Tibial artery (tissue), 4 donors: ENCODE data around the gene TSPYL4.

Experiments used
- DNase-seq, 2 donors: peaks; one replicate each; pipeline ENCODE4 v3.0.0-alpha.2; 2019
- H3K27ac ChIP-seq, 2 donors: fragments of 200-600 bp; sonication (generic) in 1 of 2; 1 replicate in 1 of 2; 2 replicates in 1 of 2; pipeline ENCODE4 v1.5.1; 2018 to 2019; ENCODE audit warnings: mild to moderate bottlenecking in 1 of 2
- H3K27me3 ChIP-seq, 2 donors: fragments of 200-600 bp; sonication (generic) in 1 of 2; one replicate each; pipeline versions ENCODE4 v1.5.1 to v1.6.0; 2016 to 2019
- H3K36me3 ChIP-seq, 3 donors: fragments of 200-600 bp; sonication (generic) in 2 of 3; one replicate each; pipeline ENCODE4 v1.5.1; 2016 to 2019; ENCODE audit warnings: mild to moderate bottlenecking in 2 of 3
- H3K4me1 ChIP-seq, 4 donors: fragments of 200-600 bp; sonication (generic) in 2 of 4; 1 replicate in 3 of 4; 2 replicates in 1 of 4; pipeline ENCODE4 v1.5.1; 2016 to 2019
- H3K4me3 ChIP-seq, 2 donors: fragments of 200-600 bp; sonication (generic) in 1 of 2; 1 replicate in 1 of 2; 2 replicates in 1 of 2; pipeline ENCODE4 v1.5.1; 2018 to 2019; ENCODE audit warnings: mild to moderate bottlenecking in 2 of 2
- H3K9me3 ChIP-seq, 3 donors: fragments of 200-600 bp; sonication (generic) in 1 of 3; one replicate each; pipeline ENCODE4 v1.5.1; 2016 to 2019
- CTCF ChIP-seq, 2 experiments: fragments of 200-600 bp in 1 of 2; fragments of 450-650 bp in 1 of 2; IDR thresholded peaks; one replicate each; pipeline ENCODE4 v1.5.1; 2017 to 2019; ENCODE audit warnings: antibody characterized with exemption in 2 of 2, mild to moderate bottlenecking in 1 of 2, moderate library complexity in 1 of 2
- intact Hi-C: fragments of 100-400 bp; cut with DNase I; formaldehyde crosslinking; loops from one replicate; pipeline ENCODE4 v1.15.0; 2023; ENCODE audit warnings: low total_unique reads

TSPYL4 gene

GRCh38 chr6:116251568-116252384, 2.1 kb downstream of the TSPYL4 start:
- DNase-seq, result no peak
- Histone ChIP-seq H3K36me3 (no peaks in the 10 kb centered on the region), H3K4me3 (peak overlapping the region; percentile 89 to 100), H3K4me1 (peaks cover 0 to 64% (median 45%) of the 10 kb centered on the region in 4 donors), H3K9me3 (no peaks in the 10 kb centered on the region), H3K27me3 (no peaks in the 10 kb centered on the region), H3K27ac (peak overlapping the region; percentile 52 to 91)
- intact Hi-C loops, result no loop called here
- TF ChIP-seq CTCF (IDR thresholded peaks at IDR 0.05), result no peak

GRCh38 chr6:116248577-116248976, 5.3 kb downstream of the TSPYL4 start:
- H3K4me3 ChIP-seq, result no peak overlapping the region
- H3K27ac ChIP-seq, result no peak overlapping the region
- no peak for DNase-seq
- H3K36me3 ChIP-seq, result peaks cover 0 to 6% (median 6%) of the 10 kb centered on the region in 3 donors
- H3K27me3 ChIP-seq, result no peaks in the 10 kb centered on the region
- H3K4me1 ChIP-seq, result peaks cover 0 to 69% (median 37%) of the 10 kb centered on the region in 4 donors
- intact Hi-C loops, result no loop called here
- no peak for TF ChIP-seq CTCF (IDR thresholded peaks at IDR 0.05)
- H3K9me3 ChIP-seq, result no peaks in the 10 kb centered on the region

GRCh38 chr6:116247285-116247684, 6.6 kb downstream of the TSPYL4 start:
- intact Hi-C loops, result no loop called here
- no peak for DNase-seq
- Histone ChIP-seq H3K9me3 (no peaks in the 10 kb centered on the region), H3K27me3 (no peaks in the 10 kb centered on the region), H3K4me3 (no peak overlapping the region), H3K36me3 (peaks cover 0 to 6% (median 6%) of the 10 kb centered on the region in 3 donors), H3K4me1 (peaks cover 0 to 59% (median 28%) of the 10 kb centered on the region in 4 donors), H3K27ac (no peak overlapping the region)
- TF ChIP-seq CTCF (IDR thresholded peaks at IDR 0.05), result no peak

- intact Hi-C loops, result no loop called here
- H3K36me3 ChIP-seq, result peaks cover 0 to 6% (median 6%) of the 10 kb centered on the region in 3 donors
- no peak overlapping the region for H3K4me3 ChIP-seq
- no peaks in the 10 kb centered on the region for H3K27me3 ChIP-seq
- no peaks in the 10 kb centered on the region for H3K9me3 ChIP-seq
- peak overlapping the region; percentile 26 to 52 for H3K27ac ChIP-seq
- DNase-seq, result no peak
- TF ChIP-seq CTCF (IDR thresholded peaks at IDR 0.05), result no peak
- peaks cover 0 to 47% (median 17%) of the 10 kb centered on the region in 4 donors for H3K4me1 ChIP-seq
Measured at GRCh38 chr6:116246089-116246488, 7.8 kb downstream of the TSPYL4 start.

GRCh38 chr6:116244284-116244683, 9.6 kb downstream of the TSPYL4 start:
- peaks cover 0 to 29% (median 5%) of the 10 kb centered on the region in 4 donors for H3K4me1 ChIP-seq
- peaks cover 2 to 15% (median 10%) of the 10 kb centered on the region in 3 donors for H3K36me3 ChIP-seq
- H3K9me3 ChIP-seq, result no peaks in the 10 kb centered on the region
- intact Hi-C loops, result no loop called here
- H3K4me3 ChIP-seq, result no peak overlapping the region
- H3K27me3 ChIP-seq, result no peaks in the 10 kb centered on the region
- H3K27ac ChIP-seq, result no peak overlapping the region
- no peak for DNase-seq
- TF ChIP-seq CTCF (IDR thresholded peaks at IDR 0.05), result no peak
